Suprapubic skin (tissue), 4 donors: ENCODE results near the gene ANKRD28.

ENCODE experiments used
- CTCF ChIP-seq, 2 donors: fragments of 200-600 bp in 1 of 2; fragments of 450-650 bp in 1 of 2; sonication (generic) in 1 of 2; IDR thresholded peaks; one replicate each; pipeline ENCODE4 v1.5.1; 2016 to 2019; ENCODE audit warnings: antibody characterized with exemption in 2 of 2, mild to moderate bottlenecking in 1 of 2, moderate library complexity in 1 of 2
- EP300 ChIP-seq: sonication (generic); formaldehyde crosslinking; IDR thresholded peaks from one replicate; pipeline ENCODE4 v1.6.1; 2017; ENCODE audit warnings: antibody characterized with exemption
- POLR2A ChIP-seq, 2 donors: fragments of 450-650 bp; IDR thresholded peaks; one replicate each; pipeline ENCODE4 v1.6.1; 2017; ENCODE audit warnings: antibody characterized with exemption in 2 of 2, mild to moderate bottlenecking in 2 of 2, moderate library complexity in 2 of 2
- POLR2AphosphoS5 ChIP-seq, 3 donors: sonication (generic); formaldehyde crosslinking; IDR thresholded peaks; one replicate each; pipeline ENCODE4 v1.6.1; 2017; ENCODE audit warnings: antibody characterized with exemption in 3 of 3

- TF ChIP-seq CTCF (IDR thresholded peaks at IDR 0.05) = no peak
- TF ChIP-seq EP300 = no peak
- no peak for TF ChIP-seq POLR2AphosphoS5 (IDR thresholded peaks at IDR 0.05)
- no peak for TF ChIP-seq POLR2A (IDR thresholded peaks at IDR 0.05)
Measured at GRCh38 chr3:15690748-15691147, 107.0 kb downstream of the ANKRD28 start.
